Measurements from ENCODE around the gene DNAH10.

Gene DNAH10

DNA sequence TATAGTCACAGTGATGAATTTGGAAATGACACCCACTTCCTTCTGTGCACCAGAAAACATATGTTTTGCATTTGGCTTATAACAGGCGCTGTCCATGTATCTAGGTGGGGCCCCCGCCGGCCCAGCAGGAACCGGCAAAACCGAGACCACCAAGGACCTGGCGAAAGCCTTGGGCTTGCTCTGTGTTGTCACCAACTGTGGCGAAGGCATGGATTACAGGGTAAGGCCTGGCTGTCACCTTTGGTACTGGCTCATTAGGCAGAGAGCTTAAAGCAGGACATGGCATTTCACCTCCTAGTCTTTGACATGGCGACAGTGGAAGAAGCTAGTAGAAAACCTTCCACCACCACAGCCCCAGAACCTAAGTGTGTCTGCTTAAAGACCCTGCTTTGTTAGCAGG, 85.8 kb downstream of the DNAH10 start:
- DNase-seq: no peak

DNA sequence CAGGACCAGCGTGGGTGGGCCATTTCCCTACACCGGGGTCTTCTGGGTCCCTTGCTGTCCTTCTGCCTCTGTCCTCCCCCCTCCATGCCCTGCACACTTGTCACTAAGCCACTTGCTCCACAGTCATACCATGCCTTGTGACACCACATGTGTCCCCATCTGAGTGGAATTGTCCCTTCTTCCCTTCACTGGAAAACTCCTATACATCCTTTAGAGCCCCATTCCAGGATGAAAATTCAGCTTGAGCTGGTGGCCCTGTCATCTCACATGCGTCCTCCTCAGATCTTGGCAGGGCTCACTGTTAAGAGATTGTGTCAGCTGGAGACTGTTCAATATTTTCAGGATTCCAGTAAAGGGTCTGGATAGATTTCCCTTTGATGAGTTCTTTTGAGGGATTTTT, 87.4 kb downstream of the DNAH10 start:
- no peak for DNase-seq

DNA sequence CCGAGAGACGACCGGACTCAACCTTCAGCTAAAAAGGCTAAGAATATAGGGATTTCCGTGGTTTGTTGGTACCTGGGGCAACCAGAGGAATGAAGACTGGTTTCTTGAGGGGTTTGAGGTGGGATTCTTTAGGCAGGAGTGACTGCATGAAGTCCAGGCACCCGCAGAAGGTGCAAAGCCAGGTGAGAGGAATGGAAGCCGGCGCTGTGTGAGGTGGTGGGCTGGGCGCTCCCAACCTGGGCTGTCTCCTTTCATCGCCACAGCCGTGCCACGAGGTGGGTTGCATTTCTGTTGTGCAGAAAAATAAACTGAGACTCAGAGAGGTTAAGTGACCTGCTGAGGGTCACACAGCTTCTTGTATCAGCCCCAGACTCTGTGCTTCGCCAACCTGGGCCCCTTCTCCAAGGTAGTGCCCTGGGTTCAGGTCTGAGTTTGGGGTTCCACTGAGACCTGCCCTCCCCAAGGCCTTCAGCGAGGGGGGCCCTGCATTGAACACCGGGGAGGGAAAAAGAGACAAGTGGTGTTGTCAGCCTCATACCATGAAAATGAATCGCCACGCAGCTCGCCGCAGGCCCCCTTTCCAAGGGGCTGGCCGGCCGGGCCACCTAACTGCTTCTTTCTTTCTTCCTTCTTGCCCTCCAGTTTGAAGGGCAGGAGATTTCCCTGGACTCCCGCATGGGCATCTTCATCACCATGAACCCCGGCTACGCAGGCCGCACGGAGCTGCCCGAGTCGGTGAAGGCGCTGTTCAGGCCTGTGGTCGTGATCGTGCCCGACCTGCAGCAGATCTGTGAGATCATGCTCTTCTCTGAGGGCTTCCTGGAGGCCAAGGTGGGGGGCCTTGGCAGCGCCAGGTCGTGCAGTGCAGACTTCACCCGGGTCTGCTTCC, 88.4 kb downstream of the DNAH10 start:
- no peak for DNase-seq

DNA sequence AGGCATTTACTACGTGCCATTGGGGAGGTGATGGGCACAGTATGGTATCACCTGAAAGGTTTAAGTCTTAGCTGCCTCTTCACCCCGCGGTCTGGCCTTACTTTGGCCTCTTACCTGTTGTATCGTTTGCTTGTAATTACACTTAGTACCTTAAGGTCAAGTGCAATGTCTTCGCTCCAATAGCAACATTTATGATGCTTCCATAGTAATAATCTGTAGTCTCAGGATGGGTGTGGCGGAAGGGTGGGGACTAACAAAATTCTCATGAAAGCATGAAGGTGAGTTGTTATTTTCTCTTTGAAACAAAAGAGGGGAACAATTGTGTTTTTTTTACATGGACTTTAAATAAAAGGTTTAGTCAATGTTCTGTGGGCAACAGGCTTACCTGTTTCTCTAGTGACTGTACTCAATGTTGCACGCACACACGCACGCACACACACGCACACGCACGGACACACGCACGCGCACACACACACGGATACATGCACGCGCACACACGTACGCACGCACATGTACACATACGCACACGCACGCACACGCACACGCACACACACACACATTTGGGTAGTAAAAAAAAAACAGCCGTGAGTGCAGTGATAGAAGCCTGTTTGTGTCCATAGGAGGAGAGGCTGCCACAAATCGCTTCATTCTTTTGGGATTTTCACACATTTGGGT, 91.4 kb downstream of the DNAH10 start:
- no peak for DNase-seq

DNA sequence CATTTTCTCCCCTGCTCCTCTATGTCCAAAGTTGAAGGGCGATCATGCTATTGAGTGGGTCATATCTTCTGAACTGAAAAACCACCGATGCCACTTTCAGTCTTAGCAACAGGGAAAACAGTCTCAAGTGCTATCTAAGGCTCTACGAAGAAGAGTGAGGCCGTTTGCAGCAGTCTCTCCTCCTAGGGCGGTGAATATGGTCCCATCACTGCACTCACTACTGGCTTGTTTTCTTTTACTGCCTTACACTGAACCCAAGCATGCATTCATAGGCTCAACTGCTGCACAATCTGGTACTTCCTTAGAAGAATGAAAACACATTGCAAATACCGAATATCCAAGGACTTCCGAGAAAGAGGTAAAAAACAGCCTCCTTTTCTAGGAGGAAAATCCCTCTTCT, 92.1 kb downstream of the DNAH10 start:
- DNase-seq: no peak

DNA sequence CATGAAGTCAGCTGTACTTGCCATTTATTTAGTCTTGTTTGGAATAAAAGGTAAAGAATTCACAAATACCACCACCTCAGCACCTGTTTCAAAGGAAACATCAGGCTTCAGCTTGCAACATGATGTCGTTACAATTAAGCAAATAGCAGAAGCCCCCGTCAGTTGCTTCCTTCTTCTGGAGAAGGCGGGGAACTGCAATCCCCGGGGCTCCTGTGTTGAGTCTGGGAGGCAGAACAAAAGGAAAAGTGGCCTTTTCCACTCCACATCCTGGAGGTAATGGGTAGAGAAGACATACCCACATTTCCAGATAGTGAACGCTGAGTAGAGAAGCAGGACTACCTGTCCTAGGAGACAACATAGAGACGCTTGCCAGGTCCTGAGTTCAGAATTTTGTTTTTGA, 92.8 kb downstream of the DNAH10 start:
- DNase-seq: no peak

DNA sequence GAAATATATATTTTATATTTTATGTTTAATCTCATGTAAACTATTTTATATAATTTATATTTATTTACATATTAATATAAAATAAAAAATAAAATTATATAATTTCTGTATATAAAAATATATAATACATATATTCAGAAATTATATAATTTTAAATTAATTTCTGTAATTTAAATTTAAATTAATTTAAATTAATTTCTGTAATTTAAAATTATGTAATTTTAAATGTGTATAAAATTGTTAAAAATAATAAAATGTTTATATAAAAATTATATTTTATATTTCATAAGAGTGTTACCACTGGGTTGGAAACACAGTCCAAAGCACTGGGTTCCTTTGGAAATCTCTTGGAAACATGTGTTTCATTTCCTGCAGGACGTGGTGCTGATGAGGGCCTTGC, 94.6 kb downstream of the DNAH10 start:
- DNase-seq: no peak

DNA sequence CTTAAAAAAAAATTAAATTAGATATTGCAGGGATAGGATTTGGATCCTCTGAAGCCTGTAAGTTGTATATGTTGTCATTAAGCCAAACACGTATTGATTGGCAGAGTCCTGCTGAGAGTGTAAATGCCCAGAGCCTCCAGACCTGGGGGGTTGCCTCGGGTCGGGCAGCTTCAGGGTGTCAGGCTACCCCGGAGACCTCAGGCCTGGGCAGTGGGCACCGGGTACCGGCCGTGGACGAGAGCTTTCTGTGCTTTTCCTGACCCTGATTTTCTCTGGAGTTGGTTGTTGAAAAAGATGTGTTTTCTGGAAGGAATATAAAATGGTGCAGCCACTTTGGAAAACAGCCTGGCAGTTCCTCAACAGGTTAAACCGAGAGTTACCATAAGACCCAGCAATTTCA, 96.1 kb downstream of the DNAH10 start:
- no peak for DNase-seq

DNA sequence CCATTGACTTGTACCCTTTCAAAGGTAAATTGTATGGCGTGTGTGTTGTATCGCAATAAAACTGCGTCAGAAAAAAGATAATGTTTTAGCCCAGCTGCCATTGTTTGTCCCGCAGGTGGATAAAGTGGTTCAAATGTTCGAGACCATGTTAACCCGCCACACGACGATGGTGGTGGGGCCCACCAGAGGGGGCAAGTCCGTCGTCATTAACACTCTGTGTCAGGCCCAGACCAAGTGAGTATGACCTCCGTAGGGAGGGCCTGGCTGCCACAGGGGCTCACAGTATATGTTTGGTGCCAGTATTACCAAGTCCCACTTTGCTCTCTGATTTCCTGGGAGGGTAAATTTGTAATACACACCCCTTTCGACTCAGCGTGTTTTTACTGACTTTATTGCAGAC, 96.9 kb downstream of the DNAH10 start:
- DNase-seq: no peak

DNA sequence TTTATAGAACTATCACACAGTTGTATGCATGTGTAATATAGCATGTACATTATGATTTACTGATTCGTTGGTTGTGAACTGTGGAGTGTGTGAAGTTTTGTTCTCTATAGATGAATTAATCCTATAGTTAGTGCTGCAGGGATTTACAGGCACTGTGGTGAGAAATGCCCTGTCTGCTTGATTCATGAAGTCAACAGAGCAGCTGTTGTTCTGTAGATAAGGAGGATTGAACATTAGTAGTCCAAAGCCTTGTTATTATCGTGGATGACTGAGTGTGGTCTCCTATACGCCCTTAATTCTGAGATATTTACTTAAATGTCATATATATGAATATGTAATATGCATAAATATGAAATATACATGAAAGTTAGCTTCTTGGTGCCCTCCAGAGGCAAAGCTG, 98.3 kb downstream of the DNAH10 start:
- DNase-seq: no peak

DNA sequence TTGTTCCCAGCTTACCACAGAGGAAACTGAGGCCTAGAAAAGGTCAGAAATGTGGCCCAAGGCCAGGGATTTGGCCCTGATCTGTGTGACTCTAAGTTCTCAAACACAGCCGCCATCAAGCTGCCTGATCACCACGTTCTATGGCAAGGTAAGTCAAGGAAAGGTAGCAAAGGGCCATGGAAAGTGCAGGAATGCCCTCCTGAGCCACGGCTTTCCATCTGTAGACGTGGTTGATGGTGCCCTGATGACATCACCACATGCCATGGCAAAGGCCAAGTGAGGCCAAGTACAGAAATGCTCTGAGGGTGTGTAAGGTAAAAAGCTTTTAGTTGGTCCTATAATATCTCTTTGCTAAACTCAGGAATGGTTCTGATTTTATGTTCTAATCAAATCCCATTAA, 99.3 kb downstream of the DNAH10 start:
- no peak for DNase-seq

DNA sequence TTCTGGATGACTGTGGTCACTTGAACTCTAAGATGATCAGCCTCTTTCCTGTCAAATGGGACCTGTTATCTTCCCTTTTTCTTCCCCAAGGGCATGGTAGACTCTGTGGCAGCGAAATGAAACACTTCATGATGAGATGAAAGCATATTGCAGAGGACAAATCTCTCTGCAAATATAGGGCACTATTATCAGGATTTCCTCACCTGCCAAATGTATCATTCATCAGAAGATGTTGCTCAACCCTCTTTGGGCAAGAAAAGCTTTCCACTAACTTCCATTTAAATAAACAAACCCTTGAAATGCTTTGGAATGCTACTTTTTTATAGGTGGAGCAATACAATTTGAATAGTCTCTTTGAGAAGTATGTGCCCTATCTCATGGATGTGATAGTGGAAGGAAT, 105.0 kb downstream of the DNAH10 start:
- DNase-seq: no peak

DNA sequence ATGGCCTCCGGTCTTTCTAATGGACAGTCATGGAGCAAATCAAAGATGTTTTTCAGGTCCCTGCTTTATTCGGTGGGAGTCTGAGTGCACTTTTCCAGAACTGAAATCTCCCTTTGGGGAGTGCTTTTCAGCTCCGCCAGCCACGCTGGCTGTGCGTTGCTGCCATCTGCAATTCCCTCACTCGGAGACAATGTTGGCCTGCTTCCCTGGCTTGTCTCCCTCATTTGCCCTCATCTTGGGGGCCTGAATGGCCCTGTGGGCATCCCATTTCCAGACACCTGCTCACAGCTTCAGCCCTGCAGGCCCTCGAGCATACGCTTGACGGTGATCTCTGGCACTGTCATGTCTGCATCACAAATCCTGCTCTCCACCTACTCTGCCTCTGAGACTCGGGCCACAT, 106.7 kb downstream of the DNAH10 start:
- DNase-seq: no peak

DNA sequence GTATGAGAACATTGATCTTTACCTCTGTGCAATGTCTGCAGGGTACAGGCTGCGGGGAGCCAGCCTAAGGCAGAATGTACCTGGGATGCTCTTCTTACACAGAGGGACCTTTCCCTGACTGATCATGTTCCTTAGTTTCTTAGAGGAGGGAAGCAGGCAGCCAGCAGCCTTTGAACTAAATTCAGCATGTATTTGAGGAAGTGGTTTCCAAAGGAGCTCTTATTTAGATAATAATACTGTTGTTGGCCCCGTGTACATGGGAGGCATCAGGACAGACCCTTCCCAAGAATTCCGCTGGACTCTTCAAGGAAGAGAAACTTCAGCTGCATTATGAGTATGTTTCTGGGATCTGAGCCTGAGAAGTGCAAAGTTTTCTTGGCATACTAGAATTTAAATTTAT, 111.7 kb downstream of the DNAH10 start:
- no peak for DNase-seq

DNA sequence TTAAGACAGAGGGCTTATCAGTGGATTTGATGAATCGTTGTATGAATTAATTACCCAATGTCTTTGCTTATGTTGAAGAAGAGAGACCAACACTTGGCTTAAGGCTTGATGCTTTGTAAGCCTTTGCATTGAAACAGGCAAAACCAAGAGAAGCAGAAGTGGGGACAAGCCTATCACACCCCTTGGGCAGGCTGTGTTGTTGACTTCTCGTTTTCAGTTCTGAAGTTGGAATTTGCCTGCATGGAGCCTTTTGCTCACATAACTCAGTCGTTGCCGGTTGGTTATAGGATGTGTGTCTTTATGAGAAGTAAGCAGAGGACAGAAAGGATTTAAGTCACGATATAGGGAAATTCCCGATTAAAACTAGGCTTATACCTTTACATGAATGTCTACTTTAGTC, 115.9 kb downstream of the DNAH10 start:
- no peak for DNase-seq

DNA sequence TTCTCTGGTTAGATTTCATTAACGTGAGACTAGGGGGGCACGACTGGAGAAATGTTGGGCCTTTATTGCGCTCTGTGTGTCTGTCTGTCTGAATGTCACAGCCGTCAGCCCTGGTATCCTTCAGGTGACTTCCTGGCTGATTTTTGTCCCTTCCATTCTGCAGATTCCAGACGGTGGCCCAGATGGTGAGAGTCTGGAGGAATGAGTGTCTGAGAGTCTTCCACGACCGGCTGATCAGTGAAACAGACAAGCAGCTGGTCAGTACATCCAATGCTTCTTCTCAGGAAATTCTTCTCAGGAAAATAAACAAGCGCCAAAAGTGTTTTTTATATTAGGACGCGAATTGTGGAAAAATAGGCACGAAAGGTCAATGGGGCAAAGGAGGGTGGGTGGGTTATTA, 117.0 kb downstream of the DNAH10 start:
- no peak for DNase-seq

DNA sequence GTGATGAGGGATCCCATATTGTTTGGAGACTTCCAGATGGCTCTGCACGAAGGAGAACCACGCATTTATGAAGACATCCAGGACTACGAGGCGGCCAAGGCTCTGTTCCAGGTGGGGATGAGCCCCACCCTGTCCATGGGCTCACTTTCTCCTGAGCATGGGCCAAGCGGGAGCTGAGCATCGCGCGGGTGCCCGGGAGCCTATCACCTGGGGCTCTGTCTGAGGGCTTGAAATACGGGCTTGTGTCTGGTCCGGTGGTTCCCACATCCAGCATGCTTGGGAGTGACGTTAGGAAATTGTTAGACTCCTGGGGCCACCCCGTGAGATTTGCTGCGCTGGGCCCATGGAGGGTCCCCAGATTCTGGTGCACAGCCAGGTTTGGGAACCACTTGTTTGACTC, 117.6 kb downstream of the DNAH10 start:
- no peak for DNase-seq

DNA sequence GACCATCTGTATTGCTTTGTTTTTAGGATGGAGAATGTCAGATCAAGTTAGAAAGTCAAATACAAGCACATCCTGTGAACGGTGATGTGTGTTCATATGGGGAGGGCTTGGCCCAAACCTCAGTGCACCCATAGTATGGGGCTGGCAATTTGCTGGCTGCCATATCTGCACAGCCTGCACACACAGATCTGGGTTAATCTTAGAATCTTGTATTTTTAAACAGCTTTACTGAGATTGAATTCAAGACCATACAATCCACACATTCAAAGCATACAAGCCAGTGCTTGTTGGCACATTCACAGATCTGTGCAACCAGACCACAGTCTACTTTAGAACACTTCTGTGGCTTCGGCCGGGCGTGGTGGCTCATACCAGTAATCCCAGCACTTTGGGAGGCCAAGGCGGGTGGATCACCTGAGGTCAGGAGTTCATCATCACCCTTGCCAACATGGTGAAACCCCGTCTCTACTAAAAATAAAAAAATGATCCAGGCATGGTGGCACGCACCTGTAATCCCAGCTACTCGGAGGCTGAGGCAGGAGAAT, 120.1 kb downstream of the DNAH10 start:
- DNase-seq: no peak

DNA sequence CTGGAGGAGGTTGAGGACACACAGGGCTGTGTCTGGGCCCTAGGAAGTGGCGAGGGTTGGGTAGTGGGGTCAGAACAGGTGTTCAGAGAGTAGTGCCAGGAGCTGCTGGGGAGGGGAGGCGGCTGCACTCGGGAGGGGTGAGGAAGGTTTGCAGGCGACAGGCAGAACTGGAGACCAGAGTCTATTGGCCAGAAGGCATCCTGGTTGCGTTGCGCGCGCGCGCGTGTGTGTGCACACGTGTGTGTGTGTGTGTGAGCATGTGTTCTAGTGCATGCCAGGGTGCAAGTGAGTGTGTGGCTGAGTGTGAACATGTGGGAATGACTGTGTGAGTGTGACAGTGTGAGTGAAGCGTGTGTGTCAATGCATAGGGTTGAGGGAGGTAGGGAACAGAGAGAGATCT, 124.2 kb downstream of the DNAH10 start:
- DNase-seq: no peak

DNA sequence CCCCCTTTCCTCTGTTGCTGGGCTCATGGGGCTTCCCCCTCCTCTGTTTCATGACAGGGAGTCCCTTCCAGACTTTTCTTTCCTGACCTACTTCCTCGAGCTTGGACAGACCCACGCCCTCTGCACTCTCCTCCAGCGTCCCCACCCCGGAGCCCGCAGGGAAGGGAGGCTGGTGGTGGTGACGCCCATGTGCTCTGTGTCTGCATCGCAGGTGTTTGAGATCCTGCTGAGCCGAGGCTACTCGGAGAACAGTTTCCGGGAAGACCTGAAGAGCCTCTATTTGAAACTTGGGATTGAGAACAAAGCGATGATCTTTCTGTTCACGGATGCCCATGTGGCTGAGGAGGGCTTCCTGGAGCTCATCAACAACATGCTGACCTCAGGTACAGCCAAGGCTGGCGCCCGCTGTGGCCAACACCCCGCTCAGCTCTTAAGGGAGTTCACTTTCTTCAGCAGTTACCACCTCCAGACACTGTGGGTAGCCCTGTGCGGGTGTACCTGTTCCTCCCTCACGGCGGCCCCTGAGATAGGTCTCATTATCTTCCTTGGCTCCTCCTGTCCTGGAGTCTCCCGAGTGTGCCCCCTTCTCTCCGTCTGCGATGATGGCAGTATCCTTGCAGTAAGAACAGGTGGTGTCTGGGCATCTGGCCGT, 125.0 kb downstream of the DNAH10 start:
- DNase-seq: no peak

DNA sequence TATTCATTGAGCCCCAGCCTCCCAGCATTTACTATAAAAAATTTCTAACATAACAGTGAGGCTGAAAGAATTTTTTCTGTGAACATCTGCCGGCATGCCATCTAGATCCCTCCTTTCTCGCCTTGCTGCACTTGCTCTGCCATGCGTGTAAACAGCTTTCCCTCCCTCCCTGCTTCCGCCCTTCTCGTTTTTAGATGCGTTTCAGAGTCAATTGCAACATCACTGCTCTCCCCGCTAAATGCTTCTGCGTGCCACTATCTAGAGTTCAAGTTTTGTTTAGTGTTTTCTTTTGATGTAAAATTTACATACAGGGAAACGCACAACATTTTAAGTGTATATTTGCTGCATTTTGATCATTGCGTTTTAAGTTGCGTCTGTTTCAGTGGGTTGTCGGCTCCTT, 126.9 kb downstream of the DNAH10 start:
- DNase-seq: no peak

DNA sequence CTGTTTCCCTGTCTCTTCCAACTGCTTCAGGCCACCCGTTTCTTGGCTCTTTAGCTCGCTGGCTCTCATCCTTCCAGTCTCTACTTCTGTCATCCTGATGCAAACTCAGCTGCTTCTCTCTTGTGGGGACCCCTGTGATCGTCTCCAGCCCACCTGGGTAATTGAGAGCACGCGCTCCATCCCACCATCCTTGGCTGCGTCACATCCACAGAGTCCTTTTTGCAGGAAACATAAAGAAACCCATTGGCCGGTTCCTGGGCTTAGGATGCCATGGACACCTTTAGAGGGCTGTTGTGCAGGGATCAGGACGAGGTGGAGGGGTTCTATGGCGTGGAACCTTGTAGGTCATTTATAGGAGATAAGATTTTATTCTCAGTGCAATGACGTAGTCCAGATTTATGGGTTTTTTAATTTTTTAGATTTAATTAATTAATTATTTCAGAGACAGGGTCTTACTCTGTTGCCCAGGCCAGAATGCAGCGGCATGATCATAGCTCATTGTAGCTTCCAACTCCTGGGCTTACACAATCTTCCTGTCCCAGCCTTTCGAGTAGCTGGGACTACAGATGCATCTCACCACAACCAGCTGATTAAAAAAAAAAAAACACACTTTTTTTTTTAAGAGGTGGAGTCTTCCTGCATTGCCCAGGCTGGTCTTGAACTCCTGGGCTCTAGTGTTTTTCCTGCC, 127.9 kb downstream of the DNAH10 start:
- no peak for DNase-seq

DNA sequence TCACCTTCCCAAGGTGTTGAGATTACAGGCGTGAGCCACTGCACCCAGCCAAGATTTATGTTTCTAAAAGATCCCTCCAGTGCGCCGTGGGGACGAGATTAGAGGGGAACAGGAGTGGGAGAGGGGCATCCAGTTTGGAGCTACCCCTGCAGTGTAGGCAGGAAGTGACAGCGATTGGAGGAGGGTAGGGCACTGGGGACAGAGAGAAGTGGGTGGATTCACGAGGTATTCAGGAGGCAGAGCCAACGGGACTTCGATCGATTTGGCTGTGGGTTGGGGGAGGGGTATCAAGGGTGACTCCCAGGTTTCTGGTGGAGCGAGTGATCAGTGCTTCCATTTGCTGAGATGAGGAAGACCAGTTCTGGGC, 128.4 kb downstream of the DNAH10 start:
- DNase-seq: no peak

All from stimulated activated CD4-positive, alpha-beta T cell treated with anti-CD3 and anti-CD28 coated beads, Interleukin-2, amount 100 ng/mL, for 24 hours (primary cell).